ENCODE measurements around the gene PCDH12.

PCDH12 gene

DNA sequence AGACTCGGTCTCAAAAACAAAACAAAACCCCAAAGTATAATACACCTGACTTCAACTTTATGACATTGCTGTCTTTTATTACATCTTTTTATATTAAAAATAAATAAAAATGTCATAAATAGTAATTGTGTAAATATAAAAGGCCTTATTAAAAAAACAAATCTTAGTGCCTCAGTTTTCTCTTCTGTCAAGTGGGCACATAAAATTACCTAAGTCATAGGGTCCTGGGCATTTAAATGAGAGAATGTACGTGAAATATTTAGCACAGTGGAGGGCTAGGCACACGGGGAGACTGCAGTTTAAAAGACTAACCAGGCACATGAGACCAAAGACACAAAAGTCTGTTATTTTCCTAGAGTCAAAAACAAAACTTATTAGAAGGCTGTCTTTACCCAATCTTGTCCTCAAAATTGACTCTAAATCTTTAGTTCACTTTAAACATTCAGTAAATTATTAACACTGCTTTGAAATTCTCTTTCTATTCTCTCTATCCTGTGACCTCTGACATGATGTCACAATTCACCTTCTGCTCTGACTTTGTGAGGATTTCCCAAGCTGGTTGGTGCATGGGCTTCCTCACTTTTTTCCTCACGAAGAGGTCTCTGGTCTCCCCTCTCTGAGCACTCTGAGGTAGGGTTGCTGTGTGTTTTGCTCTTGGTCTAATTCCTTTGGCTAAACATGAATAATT is 8.4 kb upstream of the PCDH12 start:
- DNase-seq: no peak

DNA sequence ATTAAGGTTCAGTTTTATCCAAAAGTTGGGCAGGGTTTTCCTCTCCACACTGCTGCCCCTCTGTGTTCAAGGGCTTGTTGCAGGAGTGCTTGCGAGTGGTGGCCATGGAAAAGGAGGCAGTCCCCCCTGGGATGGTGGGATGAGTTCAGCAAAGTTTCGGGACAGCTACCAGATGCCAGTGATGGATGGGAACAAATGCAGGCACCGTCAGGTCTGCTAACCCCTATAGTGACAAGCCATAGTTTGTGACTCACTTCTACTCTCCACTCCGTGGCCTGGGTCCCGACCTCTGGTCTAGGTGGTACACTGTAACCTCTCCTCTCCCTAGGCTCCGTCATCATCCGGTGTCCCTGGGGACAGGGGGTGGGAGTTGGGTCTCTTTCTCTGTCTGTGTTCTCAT is 7.1 kb upstream of the PCDH12 start:
- DNase-seq: no peak

DNA sequence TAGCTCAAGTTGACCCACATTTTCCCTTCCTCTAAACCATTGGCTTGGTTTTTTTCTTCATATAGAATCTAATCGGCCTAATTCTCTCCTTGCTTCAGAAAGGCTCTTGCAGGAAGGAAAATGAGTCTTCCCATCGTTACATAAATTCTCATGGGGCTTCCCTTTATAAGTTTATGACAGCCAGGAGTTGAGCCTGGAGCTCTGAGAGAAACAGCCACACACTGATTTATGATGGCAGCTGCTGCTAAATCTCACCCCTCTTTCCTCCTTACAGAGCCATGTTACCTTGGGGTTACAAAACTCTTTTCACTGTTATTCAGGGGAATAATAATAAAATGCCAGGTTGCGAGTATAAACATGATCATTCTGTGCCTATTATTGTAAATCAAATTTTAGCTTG is 5.7 kb upstream of the PCDH12 start:
- no peak for DNase-seq

DNA sequence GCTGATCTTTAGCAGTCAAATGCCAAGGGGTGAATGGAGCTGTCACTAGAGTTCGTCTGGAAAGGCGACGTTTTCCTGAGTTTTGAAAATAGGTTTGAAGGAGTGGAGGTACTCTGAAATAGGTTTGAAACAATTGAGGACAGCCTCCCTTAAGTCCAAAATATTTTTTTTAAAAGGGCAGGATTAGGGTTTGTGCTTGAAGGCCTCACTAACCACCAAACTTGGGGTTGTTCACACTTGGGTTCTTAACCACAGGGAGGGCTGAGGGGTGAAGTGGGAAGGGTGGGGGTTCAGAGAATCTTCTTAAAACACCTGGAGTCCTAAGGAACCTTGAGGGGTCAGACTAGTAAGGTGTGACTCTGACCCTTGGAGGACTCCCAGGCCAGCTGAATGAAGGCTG is 3.5 kb upstream of the PCDH12 start:
- no peak for DNase-seq

DNA sequence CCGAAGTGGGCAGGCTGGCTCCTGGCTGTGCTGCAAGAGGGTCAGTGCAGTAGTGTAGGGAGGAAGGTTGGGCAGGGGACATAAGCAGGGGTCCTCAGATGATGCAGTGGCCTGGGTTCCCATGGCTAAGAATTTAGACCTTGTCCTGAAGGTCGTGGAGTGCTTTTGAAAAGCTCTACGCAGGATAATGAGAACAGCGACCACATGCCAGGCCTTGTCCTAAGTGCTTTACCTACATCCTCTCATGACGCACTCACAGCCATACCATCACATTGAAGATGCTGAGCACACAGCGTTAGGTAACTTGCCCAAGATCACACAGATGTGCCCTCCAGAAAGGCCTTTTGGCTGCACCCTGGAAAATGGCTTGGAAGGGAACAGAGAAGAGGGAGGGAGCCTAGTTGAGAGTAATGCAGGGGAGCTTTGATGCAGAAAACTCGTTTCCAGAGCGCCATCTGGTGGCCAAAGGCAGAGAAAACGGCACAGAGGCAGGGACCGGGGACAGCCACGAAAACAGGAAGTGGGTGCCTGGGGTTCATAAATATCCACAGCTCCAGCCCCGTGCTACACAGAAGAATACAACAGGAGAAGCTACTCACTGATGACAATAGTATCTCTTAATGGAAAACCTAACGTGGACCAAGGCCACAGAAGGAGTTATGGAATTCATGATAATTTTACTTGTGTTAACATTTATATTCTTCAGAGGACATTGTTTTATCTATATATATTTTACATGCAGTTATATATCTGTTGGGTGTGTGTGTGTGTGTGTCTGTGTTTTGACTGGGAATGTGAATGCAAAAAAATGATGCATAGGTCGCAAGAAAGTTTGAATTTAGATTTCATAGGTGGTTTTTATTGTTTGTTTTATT is 2.7 kb upstream of the PCDH12 start:
- DNase-seq: peak; percentile 88

DNA sequence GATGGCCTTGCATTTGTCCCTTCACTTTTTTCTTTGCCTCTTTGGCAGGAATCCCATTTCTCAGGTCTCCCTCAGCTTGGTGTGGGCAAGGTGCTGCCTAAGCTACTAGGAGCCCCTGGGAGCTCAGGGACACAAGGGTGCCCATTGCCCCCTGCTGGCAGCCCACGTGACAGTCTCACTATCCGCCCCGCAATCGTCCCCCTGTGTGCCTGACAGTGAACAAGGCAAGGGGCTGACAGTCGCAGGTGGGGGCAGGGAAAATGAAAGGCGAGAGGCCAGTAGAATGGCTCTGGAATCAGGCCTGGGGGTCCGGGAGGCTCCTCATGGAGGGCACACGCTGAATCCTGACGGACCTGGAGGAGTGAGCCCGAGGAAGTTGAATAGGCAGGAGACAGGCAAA is 2.0 kb upstream of the PCDH12 start:
- DNase-seq: no peak

DNA sequence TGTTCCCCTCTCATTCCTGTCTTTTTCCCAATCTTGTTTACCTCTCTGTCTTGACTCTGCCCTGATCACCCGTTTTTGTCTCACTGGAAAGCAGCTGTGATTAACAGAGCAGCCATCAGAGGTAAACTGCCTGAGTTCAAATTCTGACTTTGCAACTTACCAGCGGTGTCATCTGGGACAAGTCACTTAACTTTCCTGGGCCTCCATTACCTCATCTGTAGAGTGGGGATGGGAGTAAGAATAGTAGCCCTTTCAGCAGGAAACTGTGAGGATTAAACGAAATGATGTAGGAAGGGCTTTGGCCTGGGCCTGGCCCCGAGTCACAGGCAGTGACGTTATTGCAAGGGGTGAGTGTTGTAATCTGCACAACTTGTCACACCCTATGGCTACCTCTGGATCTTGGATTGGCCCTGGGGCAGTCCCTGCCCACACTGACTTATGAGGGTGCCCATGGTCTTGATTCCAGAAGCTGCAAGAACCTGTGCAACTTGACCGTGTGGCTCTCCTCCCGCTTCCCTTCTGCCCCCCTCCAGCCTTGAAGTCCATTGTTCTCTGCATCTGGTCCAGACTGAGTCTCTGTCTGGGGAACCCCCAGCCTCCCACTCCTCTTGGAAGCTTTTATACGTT is 657 bp upstream of the PCDH12 start:
- peak; percentile 22 for DNase-seq

DNA sequence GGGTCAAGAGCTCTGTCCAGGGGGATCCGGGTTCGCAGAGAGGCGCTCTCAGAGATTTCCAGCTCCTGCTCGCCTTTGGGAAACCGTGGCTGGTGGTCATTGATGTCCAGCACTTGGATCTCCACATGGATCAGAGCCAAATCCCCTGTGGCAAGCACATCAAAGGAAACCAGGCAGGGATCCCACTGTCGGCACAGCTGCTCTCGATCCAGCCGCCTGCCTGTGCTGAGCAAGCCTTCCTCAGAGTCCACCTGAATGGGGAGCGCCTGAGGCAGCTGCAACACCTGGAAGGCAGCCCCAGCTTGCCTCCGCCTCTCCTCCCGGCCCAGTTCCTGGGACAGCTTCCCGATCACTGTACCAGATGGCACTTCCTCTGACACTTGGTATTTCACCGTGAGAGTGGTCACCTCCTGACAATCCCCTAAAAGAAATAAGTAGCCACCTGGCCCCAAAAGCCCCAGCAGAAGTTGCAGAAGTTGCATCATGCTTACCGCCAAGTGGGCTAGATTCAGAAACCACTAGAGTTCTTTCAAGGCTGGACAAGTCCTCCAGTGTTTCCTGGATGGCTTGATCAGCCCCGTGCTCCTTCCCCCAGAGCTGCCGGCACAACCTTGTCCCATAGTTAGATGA is 520 bp downstream of the PCDH12 start:
- DNase-seq: no peak

DNA sequence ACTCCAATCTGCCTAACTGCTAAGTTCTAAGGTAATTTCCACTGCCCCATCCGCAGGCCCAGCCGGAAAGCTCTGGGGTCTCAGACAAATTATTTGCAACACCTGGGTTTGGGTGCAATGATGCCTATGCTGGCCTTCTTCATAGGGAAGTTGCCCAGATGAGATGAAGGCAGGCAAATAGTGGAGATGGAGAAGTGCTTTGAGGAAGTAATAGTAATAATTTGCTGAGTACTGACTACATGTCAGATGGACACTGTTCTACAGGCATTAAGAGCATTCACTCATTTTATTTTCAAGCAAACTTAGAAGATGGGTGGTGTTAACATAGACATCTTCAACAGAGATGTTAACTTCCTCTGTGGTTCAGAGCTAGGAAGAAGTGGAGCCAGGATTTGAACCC is 3.8 kb downstream of the PCDH12 start:
- no peak for DNase-seq

DNA sequence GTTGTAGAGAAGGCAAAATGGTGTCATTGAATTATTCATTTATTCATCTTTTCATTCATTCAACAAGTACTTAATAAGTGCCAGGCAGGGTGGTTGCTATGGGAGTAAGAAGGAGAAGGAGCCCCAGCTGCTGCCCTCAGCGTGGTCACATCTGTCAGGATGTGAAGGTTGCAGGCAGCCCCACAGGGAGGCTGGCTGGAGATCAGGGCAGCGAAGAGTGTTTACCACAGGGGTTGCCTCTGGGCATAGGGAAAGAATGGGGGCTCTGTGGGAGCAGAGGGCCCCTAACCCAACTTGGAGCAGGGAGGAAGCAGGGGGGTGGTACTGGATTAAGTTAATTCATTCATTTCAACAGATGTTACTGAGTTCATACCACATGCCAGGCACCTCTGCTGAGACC is 6.0 kb downstream of the PCDH12 start:
- DNase-seq: no peak

DNA sequence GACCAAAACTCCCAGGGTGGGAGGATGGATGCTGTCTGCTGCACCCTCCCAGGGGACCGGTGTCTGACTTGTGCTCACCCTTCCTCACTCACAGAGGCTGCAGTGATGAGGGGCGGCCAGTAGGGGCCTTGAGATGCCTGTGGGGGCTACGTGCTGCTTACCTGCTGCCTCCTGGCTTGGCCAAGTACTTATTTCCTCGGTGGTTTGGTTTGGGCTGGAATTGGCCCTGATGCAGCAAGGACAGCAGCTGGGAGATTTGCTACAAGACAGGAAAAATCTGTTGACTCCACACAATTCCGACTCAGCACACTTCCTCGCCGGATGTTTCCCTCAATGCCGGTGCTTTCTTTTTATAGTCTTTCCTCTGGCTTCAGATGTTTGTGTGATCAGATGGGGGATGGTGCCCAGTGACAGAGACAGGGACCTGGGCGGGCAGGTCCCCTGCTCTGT is 6.6 kb downstream of the PCDH12 start:
- DNase-seq: no peak

DNA sequence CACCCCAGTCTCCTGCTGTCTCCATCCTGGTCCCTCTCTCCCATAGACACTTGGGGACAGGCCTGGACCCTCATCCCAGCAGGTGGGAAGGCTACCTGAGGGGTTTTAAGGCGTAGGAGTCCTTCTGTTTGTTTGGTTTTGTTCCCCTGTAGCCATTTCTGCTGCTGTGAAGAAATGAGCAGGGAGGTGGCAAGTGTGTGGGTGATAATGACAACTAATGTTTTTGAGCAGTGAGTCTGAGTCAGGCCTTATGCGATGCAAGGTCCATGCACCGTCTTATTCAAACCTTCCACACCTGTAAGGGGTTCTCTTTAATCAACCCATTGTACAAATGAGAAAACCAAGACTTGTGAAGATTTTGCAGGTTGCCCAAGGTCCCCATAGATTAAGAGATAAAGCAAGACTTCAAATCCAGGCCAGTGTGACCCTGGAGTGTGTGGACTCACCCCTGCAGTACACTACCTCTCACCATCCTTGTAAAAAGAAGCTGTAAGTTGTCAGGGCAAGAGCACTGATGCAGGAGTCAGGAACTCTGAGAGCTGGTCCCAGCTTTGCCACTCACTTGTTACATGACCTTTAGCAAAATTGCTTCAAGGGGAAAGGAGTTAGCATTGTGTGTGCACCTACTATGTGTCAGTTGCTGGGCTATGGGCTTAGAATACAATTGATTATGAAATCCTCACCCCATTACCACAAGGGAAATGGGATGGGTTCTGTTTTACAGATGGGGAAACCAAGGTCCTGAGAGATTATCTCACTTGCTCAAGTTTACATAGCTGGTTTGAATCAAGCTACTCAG is 7.6 kb downstream of the PCDH12 start:
- DNase-seq: no peak

DNA sequence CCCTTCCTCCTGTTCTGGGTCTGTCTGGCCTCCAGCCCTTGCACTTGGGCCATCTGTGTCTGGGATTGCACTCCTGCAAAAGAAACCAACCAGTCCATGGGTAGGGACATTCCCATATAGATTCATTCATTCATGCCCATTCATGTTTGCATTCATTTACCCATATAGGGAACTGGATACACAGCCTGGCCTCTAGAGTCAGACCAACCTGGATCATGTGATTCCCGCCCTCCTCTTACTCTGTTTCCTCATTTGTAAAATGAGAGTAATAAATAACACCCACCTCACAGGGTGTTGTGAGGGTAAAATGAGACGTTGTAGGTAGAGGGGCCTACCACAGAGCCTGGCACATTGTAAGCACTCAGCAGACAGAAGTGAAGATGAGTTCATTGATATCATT is 8.5 kb downstream of the PCDH12 start:
- DNase-seq: no peak

DNA sequence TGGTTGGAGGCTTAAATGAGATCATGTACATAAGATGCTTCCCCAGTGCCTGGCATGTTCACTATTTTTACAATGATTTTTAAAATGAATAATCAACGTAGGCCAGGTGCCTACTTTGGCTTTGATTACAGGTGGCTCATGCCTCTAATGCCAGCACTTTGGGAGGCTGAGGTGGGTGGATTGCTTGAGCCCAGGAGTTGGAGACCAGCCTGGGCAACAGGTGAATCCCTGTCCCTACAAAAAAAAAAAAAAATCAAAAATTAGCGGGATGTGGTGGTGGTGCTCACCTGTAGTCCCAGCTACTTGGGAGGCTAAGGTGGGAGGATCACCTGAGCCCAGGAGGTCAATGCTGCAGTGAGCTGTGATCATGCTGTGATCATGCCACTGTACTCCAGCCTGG is 9.2 kb downstream of the PCDH12 start:
- no peak for DNase-seq

DNA sequence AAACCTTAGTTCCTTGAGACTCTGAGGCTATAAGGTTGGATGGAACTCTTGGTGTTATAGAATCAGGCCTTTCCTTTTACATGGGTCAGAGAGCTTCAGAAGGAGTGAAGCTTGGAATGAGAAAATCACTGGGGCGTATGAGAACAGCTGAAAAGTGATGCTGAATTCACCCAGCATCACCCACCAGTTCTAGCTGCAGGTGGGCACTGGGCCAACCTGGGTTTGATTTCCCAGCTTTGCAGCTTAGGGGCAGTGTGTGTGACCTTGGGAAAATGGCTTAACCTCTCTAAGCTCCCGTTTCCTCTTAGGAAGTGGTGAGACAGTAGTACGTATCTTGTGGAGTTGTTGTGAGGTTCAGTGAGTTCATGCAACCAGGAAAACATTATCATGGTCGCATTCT is 10.7 kb downstream of the PCDH12 start:
- DNase-seq: no peak

DNA sequence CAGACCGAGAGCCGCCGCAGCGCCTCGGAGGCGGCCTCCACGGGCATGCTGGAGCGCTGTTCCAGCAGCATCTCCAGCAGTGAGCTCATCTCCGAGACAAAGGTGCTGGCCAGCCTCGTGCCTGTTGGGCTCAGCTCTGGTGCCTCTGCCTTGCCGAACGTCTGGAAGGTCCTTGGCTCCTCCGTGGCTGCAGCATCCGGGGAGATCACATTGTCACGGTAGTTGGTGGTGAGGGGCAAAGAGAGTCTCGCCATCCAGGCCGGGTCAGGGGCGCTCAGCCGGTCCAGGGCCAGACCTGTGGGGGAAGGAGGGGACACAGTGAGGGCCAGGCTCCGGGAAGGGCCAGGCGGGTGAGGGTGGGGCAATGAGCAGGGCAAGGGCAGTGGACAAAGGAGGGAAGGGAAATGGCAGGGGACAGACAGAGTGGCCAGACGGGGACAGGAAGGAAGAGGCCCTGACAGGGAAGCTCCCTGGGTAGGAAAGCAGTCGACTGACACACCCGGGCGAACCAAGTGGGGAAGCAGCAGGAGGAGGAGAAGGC is 12.4 kb downstream of the PCDH12 start:
- no peak for DNase-seq

DNA sequence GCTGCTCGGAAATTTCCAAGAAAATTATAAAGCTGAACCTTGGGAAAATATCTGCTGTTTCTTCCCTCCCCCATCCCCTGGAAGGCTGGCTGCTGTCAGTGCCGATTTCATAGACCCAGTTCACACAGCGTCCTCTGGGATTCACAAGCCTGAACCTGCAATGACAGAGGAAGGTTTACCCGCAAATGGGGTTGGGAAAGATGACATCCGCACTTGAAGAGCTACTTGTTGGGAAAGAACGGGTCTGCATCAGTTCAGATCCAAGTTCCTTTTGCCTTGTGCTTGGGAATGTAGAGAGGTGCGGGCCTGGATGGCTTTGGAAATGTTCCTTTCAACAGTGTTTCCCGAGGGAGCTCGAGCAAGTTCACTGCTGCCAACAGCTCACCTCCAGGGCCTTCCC is 13.9 kb downstream of the PCDH12 start:
- DNase-seq: no peak

DNA sequence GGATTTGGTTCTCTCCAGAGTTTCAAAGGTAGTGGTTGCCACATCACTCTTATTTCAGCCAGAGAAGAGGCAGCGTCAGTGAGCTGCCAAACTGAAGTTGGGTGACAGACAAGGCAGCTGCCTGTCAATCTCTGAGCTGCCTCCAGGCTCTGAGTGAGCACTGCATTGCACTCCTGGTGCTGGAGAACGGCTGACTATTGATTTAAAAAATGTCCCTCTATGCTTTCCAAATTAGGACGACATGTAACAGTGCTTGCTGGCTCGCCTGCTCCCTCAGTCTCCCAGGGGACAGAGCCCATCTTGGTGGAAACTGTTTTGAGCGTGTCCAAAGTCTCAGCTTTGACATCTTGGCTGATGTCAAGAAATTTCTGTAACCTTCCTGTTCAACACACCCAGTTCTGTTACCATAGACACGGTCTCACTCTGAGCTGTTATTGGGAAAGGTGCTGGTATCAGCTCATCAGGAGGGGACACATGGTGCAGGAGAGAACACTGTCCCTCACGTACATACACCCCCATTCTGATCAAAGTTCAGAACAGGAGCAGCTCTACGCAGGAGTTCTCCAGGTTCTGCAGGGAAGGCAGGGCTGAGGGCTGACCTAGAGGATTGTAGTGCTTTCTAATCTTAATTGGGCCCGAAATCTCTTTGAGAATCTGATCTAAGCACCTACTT is 15.7 kb downstream of the PCDH12 start:
- no peak for DNase-seq

DNA sequence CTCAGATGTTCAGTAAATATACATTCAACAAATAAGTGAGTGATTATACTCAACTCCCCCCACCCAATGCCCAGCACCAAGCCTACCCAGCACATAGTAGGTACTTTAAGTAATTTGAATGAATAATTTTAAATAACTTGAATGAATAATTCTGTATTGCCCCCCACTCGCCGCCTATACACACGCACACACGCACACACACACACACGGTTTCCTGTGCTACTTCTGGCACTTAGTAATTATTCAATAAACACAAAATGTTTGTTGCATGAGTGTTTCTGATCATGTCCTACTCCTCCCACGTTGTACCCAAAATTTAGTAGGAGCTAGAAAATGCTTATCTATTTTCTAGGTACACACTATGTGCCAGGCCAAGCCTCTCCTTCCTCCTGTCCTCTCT is 16.2 kb downstream of the PCDH12 start:
- DNase-seq: no peak

DNA sequence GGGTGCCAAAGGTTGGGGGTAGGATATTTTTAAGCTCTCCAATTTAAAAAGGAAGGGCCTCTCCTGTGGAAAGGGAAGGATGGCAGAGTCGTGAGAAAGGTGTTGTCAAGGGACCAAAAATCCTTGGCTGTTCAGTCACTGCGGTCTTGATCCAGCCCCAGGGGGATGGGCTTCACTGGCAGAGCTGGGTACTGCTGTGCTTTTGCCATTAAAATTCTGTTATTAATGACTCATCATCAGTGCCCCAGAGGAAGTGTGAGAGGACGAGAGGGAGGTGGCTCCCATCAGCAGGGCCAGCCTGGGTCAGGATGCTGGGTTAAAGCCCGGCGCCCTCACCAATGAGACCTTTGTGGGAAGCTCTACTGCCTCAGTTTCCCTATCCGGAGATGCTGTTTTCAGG is 16.7 kb downstream of the PCDH12 start:
- DNase-seq: peak; percentile 54

DNA sequence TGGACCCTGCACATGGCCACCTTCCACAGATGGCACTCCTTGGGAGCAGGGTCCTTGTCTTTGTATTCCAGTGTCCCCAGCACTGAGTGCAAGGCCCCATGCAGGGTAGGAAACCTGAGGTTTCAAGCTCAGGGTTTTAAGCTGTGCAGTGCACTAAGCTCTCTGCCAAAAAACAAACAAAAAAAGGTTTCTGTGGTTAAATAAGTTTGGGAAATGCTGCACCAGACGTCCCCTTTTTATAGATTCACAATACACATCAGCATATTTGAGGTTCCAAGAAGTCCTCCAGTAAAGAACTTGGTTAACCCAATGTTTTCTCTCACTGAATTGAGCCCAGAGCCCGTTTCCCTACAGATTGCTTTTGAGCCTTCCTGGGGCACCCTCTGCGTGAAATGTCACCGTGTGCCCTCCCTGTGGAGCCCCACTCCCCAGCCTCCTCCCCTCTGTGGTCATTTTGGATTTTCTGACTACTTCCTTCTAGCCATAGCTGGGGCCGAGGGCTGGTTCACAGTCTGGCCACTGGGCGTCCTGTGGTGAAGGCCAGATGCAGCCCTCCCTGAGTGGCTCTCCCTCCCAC is 17.2 kb downstream of the PCDH12 start:
- peak; percentile 18 for DNase-seq
